GM19025 (cell line): Measurements from ENCODE around the gene KHK.

ENCODE experiments used
- ATAC-seq: cut with Tn5 transposase; IDR thresholded peaks from one replicate; pipeline ENCODE4 v1.9.1; 2021; ENCODE audit warnings: mild to moderate bottlenecking, low read depth, moderate library complexity; ENCODE audit not compliant: unreplicated experiment

The KHK gene

GRCh38 chr2:27125104-27125503, 38.5 kb downstream of the KHK start:
- ATAC-seq: no peak

GRCh38 chr2:27126252-27126710, 39.7 kb downstream of the KHK start:
- no peak for ATAC-seq

GRCh38 chr2:27127883-27128667, 41.5 kb downstream of the KHK start:
- no peak for ATAC-seq

GRCh38 chr2:27128668-27129571, 42.3 kb downstream of the KHK start:
- ATAC-seq: no peak

- no peak for ATAC-seq
Observed at GRCh38 chr2:27130396-27130795, 43.8 kb downstream of the KHK start.

GRCh38 chr2:27131429-27131828, 44.9 kb downstream of the KHK start:
- no peak for ATAC-seq

GRCh38 chr2:27133195-27133875, 46.8 kb downstream of the KHK start:
- ATAC-seq: no peak

- peak; percentile 86 for ATAC-seq
Observed at GRCh38 chr2:27133905-27134780, 47.6 kb downstream of the KHK start, which contains the start of gene PREB. TSS of gene PREB (minus strand) at chr2:27134636. CDS start at chr2:27134421, 215 bp downstream.

- no peak for ATAC-seq
Observed at GRCh38 chr2:27134781-27135477, 48.4 kb downstream of the KHK start.

- ATAC-seq: no peak
Observed at GRCh38 chr2:27135478-27135955, 48.9 kb downstream of the KHK start.

- no peak for ATAC-seq
Observed at GRCh38 chr2:27136751-27137150, 50.2 kb downstream of the KHK start.

- ATAC-seq: no peak
Observed at GRCh38 chr2:27137322-27137935, 50.9 kb downstream of the KHK start.

GRCh38 chr2:27138111-27138510, 51.5 kb downstream of the KHK start:
- no peak for ATAC-seq

- no peak for ATAC-seq
Observed at GRCh38 chr2:27139310-27139709, 52.7 kb downstream of the KHK start, which contains the start of gene PRR30. TSS of gene PRR30 (minus strand) at chr2:27139410. CDS start at chr2:27138329, 1,081 bp downstream.

GRCh38 chr2:27143285-27143684, 56.7 kb downstream of the KHK start:
- no peak for ATAC-seq

- ATAC-seq: no peak
Observed at GRCh38 chr2:27145682-27146081, 59.1 kb downstream of the KHK start.

- no peak for ATAC-seq
Observed at GRCh38 chr2:27147935-27148334, 61.4 kb downstream of the KHK start.

GRCh38 chr2:27148801-27149439, 62.3 kb downstream of the KHK start, which contains the start of gene TCF23:
TSS of gene TCF23 (plus strand) at chr2:27149004. CDS start at chr2:27149134, 130 bp downstream.
- no peak for ATAC-seq
